ENCODE measurements around the gene COL1A1. TPM values are rescaled to one million over a fixed set of nuclear protein-coding genes. Genes with fewer than 3 reads are reported as not detected.

COL1A1 gene
- total and polyA plus RNA-seq, 2 donors from 2014 or later: 9.2 to 142 TPM

DNA sequence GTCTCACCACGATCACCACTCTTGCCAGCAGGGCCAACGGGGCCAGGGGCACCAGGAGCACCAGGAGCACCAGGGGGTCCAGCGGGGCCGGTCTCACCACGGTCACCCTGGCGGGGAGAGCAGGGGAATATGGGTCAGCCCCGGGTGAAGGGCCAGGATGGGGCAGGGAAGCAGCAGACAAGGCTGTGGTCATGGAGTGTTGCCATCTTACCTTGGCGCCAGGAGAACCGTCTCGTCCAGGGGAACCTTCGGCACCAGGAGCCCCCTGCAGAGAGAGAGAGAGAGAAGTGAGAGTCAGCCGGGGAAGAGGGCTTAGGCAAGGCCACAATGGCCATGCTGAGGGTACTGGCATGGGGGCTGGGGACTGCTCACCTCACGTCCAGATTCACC is 12.9 kb downstream of the COL1A1 start:
- DNase-seq (no peak), FAIRE-seq (no peak)
- H3K27me3 ChIP-seq (ENCODE audit: control insufficient read depth, insufficient read depth, low read length): no peaks in the 10 kb centered on the region
- no peak overlapping the region for H3K4me3 ChIP-seq (ENCODE audit: low read length in 3 of 3)
- intact Hi-C loops (cut with DNase I): no loop called here
- H3K36me3 ChIP-seq (ENCODE audit: control insufficient read depth in 2 of 3, insufficient read depth in 3 of 3, low read length in 3 of 3): peaks cover 0 to 2% (median 0%) of the 10 kb centered on the region in 3 donors
- no peak overlapping the region for H3K9ac ChIP-seq (ENCODE audit: low read length in 3 of 3)
- TF ChIP-seq, protein P1, sequence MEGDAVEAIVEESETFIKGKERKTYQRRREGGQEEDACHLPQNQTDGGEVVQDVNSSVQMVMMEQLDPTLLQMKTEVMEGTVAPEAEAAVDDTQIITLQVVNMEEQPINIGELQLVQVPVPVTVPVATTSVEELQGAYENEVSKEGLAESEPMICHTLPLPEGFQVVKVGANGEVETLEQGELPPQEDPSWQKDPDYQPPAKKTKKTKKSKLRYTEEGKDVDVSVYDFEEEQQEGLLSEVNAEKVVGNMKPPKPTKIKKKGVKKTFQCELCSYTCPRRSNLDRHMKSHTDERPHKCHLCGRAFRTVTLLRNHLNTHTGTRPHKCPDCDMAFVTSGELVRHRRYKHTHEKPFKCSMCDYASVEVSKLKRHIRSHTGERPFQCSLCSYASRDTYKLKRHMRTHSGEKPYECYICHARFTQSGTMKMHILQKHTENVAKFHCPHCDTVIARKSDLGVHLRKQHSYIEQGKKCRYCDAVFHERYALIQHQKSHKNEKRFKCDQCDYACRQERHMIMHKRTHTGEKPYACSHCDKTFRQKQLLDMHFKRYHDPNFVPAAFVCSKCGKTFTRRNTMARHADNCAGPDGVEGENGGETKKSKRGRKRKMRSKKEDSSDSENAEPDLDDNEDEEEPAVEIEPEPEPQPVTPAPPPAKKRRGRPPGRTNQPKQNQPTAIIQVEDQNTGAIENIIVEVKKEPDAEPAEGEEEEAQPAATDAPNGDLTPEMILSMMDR (IDR thresholded peaks at IDR 0.05; ENCODE audit: borderline replicate concordance, extremely low read depth, insufficient read depth): no peak
- H3K4me1 ChIP-seq (ENCODE audit: control insufficient read depth in 2 of 3, insufficient read depth in 2 of 3, low read depth in 1 of 3, low read length in 3 of 3): no peaks in the 10 kb centered on the region
- no peaks in the 10 kb centered on the region for H3K9me3 ChIP-seq (ENCODE audit: control insufficient read depth in 2 of 3, insufficient read depth in 1 of 3, low read length in 3 of 3)
- H3K27ac ChIP-seq (ENCODE audit: low read depth in 2 of 2, low read length in 2 of 2): no peak overlapping the region

DNA sequence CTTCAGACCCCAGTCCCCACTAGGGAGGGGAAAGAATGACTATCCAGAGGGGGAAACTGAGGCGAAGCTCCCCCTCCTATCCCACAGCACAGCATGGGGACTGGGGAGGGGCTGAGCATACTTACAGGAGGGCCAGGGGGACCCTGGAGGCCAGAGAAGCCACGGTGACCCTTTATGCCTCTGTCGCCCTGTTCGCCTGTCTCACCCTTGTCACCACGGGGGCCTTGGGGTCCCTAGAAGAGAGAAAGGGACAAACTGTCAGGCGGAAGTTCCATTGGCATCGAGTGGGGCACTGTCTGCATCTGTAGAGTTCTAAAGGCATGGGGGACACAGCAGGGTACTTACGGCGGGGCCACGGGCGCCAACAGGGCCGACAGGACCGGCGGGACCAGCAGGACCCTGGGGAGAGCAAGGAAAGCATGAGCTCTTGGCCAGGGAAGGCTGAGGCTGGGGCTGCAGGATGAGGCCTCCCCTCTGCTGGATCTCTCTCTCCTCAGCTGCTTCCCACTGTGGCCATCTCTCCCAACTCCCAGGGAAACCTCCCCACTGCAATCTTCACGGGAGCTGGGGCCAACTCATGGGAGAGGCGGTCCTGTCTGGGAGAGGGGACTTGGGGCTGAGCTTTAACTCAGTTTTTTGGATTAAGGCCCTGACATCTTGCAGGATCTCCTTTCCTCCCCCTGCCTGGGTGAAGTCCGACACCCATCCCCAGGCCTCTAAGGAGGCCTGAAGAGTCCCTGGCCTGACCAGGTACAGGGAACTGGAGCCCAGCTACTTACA is 13.5 kb downstream of the COL1A1 start:
- Histone ChIP-seq H3K27ac (ENCODE audit: low read depth in 2 of 2, low read length in 2 of 2) (no peak overlapping the region), H3K36me3 (ENCODE audit: control insufficient read depth in 2 of 3, insufficient read depth in 3 of 3, low read length in 3 of 3) (peaks cover 0 to 2% (median 0%) of the 10 kb centered on the region in 3 donors), H3K4me1 (ENCODE audit: control insufficient read depth in 2 of 3, insufficient read depth in 2 of 3, low read depth in 1 of 3, low read length in 3 of 3) (no peaks in the 10 kb centered on the region), H3K4me3 (ENCODE audit: low read length in 3 of 3) (no peak overlapping the region), H3K9me3 (ENCODE audit: control insufficient read depth in 2 of 3, insufficient read depth in 1 of 3, low read length in 3 of 3) (no peaks in the 10 kb centered on the region), H3K9ac (ENCODE audit: low read length in 3 of 3) (no peak overlapping the region), H3K27me3 (ENCODE audit: control insufficient read depth, insufficient read depth, low read length) (no peaks in the 10 kb centered on the region)
- intact Hi-C loops (cut with DNase I): no loop called here
- TF ChIP-seq, protein P1 (IDR thresholded peaks at IDR 0.05; ENCODE audit: borderline replicate concordance, extremely low read depth, insufficient read depth): no peak
- FAIRE-seq (no peak), DNase-seq (no peak)

DNA sequence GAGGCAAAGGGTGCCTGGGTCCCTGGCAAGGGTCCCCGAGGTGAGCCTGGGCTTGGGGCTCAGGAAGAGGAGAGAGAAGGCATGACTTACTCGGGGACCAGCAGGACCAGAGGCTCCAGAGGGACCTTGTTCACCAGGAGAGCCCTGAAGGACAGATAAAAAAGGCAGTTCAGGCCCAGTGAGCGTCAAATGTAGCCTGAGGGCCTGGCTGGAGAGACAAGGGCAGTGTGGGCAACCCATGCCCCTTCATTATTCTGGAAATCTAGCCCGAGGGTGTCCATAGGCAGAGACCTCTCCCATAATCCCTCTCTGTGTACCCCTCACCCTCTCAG is 14.1 kb downstream of the COL1A1 start:
- no peak for DNase-seq
- Histone ChIP-seq H3K36me3 (ENCODE audit: control insufficient read depth in 2 of 3, insufficient read depth in 3 of 3, low read length in 3 of 3) (peaks cover 0 to 2% (median 0%) of the 10 kb centered on the region in 3 donors), H3K27ac (ENCODE audit: low read depth in 2 of 2, low read length in 2 of 2) (no peak overlapping the region), H3K4me3 (ENCODE audit: low read length in 3 of 3) (no peak overlapping the region), H3K4me1 (ENCODE audit: control insufficient read depth in 2 of 3, insufficient read depth in 2 of 3, low read depth in 1 of 3, low read length in 3 of 3) (no peaks in the 10 kb centered on the region), H3K9me3 (ENCODE audit: control insufficient read depth in 2 of 3, insufficient read depth in 1 of 3, low read length in 3 of 3) (no peaks in the 10 kb centered on the region), H3K27me3 (ENCODE audit: control insufficient read depth, insufficient read depth, low read length) (no peaks in the 10 kb centered on the region), H3K9ac (ENCODE audit: low read length in 3 of 3) (no peak overlapping the region)
- TF ChIP-seq, protein P1 (IDR thresholded peaks at IDR 0.05; ENCODE audit: borderline replicate concordance, extremely low read depth, insufficient read depth): no peak
- no peak for FAIRE-seq
- intact Hi-C loops (cut with DNase I): no loop called here
